K562 (cell line): ENCODE results near the gene EFCAB7. TPM values are rescaled to one million over a fixed set of nuclear protein-coding genes. Genes with fewer than 3 reads are reported as not detected.

Experiments used
- ATAC-seq: fragments of 200-7000 bp; cut with Tn5 transposase; 3 replicates; pipeline ENCODE4 v1.9.1; 2020; ENCODE audit warnings: moderate library complexity
- BruUV-seq: library from RNA; stranded (reverse); fragments of 400-500 nt; replicated peaks from 2 replicates; lab custom pipeline; 2021; lab: Mats Ljungman, UMichigan
- CTCF ChIA-PET: fragments of 300-600 bp; formaldehyde crosslinking; extraction: SDS; loops from one replicate; lab custom pipeline; 2021; ENCODE audit warnings: low intra/inter-chr PET ratio; lab: Yijun Ruan, JAX
- POLR2A ChIA-PET: fragments of 300-600, 350-650 bp; sonication (Branson Sonifier 250); formaldehyde crosslinking; extraction: SDS; loops from one replicate; lab custom pipeline; 2021; ENCODE audit warnings: antibody characterized with exemption, inconsistent platforms; lab: Yijun Ruan, JAX
- DNase-seq, 4 experiments: peaks; one replicate each; pipeline versions ENCODE4 v3.0.0 to v3.0.0-alpha.2; 2011 to 2018; ENCODE audit warnings: low spot score in 3 of 4, mixed read lengths in 3 of 4; ENCODE audit errors: extremely low read depth in 1 of 4
- FAIRE-seq: peaks from 2 replicates; lab custom pipeline; 2011; peaks lifted over from hg19 to GRCh38; lab: Jason Lieb, UNC
- H2AFZ ChIP-seq: 2 replicates; pipeline ENCODE4 v1.6.0; 2011; ENCODE audit warnings: low read depth, low read length, control low read depth, inconsistent platforms
- H3K27ac ChIP-seq: fragments of 200-600 bp; 3 replicates; pipeline ENCODE4 v1.8.0; 2011; ENCODE audit warnings: low read depth, mild to moderate bottlenecking, control low read depth, inconsistent platforms, low read length, moderate library complexity, mixed read lengths; ENCODE audit errors: extremely low read depth
- H3K27me3 ChIP-seq, 2 experiments: fragments of 300-600 bp in 1 of 2; 2 replicates in 1 of 2; 3 replicates in 1 of 2; pipeline versions ENCODE4 v1.6.0 to v1.8.0; 2011; ENCODE audit warnings: inconsistent platforms in 2 of 2, low read length in 2 of 2, mild to moderate bottlenecking in 1 of 2, mixed read lengths in 1 of 2, moderate library complexity in 1 of 2; ENCODE audit not compliant: control insufficient read depth in 2 of 2, insufficient read depth in 2 of 2
- H3K36me3 ChIP-seq: fragments of 300-600 bp; 3 replicates; pipeline ENCODE4 v1.8.0; 2011; ENCODE audit warnings: mild to moderate bottlenecking, low read length, inconsistent platforms; ENCODE audit not compliant: control insufficient read depth, insufficient read depth
- H3K4me1 ChIP-seq, 2 experiments: fragments of 200-600 bp in 1 of 2; replicated peaks in 1 of 2; 2 replicates in 1 of 2; 3 replicates in 1 of 2; pipeline versions ENCODE4 v1.5.1 to v1.8.0; 2011; ENCODE audit warnings: inconsistent platforms in 2 of 2, low read length in 2 of 2, mild to moderate bottlenecking in 1 of 2, mixed read lengths in 1 of 2, moderate library complexity in 1 of 2; ENCODE audit not compliant: control insufficient read depth in 2 of 2, insufficient read depth in 2 of 2
- H3K4me2 ChIP-seq: 2 replicates; pipeline ENCODE4 v1.6.1; 2011; ENCODE audit warnings: low read length, control low read depth, inconsistent platforms, mixed read lengths; ENCODE audit not compliant: insufficient read depth
- H3K4me3 ChIP-seq: fragments of 200-600 bp; sonication (generic), shearing (Covaris generic); 2 replicates; pipeline ENCODE4 v1.5.1; 2016; ENCODE audit warnings: control low read depth, inconsistent platforms
- H3K79me2 ChIP-seq: fragments of 200-600 bp; 3 replicates; pipeline ENCODE4 v1.8.0; 2011; ENCODE audit warnings: low read length, inconsistent platforms; ENCODE audit not compliant: control insufficient read depth, insufficient read depth
- H3K9ac ChIP-seq, 2 experiments: 2 replicates each; pipeline versions ENCODE4 v1.6.0 to v1.6.1; 2011; ENCODE audit warnings: low read depth in 2 of 2, low read length in 2 of 2, control low read depth in 1 of 2, inconsistent platforms in 1 of 2, mild to moderate bottlenecking in 1 of 2, mixed read lengths in 1 of 2; ENCODE audit not compliant: insufficient read depth in 1 of 2
- H3K9me1 ChIP-seq: one replicate; pipeline ENCODE4 v1.6.0; 2011; ENCODE audit warnings: inconsistent platforms, mild to moderate bottlenecking, low read length, moderate library complexity; ENCODE audit not compliant: control insufficient read depth, insufficient read depth
- H3K9me3 ChIP-seq: replicated peaks from 2 replicates; pipeline ENCODE4 v1.5.1; 2011; ENCODE audit warnings: low read depth, low read length, inconsistent platforms; ENCODE audit not compliant: control insufficient read depth, insufficient read depth
- H4K20me1 ChIP-seq: replicated peaks from 2 replicates; pipeline ENCODE4 v1.6.1; 2011; ENCODE audit warnings: low read length, inconsistent platforms, mixed read lengths; ENCODE audit not compliant: control insufficient read depth, insufficient read depth
- CTCF ChIP-seq, 3 experiments: IDR thresholded peaks in 2 of 3; conservative IDR thresholded peaks in 1 of 3; 2 replicates each; pipeline ENCODE4 v1.5.1; 2011 to 2012; ENCODE audit warnings: low read length in 3 of 3, mild to moderate bottlenecking in 3 of 3, control low read depth in 2 of 3, improper control_type of control experiment in 1 of 3, inconsistent platforms in 1 of 3, low read depth in 1 of 3, mixed read lengths in 1 of 3, moderate library complexity in 1 of 3; ENCODE audit not compliant: insufficient read depth in 2 of 3
- DEAF1 ChIP-seq: fragments of 450-650 bp; formaldehyde crosslinking; IDR thresholded peaks from 2 replicates; pipeline ENCODE4 v1.4.0; 2020; ENCODE audit warnings: mild to moderate bottlenecking, moderate library complexity
- FOXK2 ChIP-seq, 2 experiments: fragments of 450-650 bp; IDR thresholded peaks in 1 of 2; conservative IDR thresholded peaks in 1 of 2; 2 replicates each; pipeline ENCODE4 v1.6.1; 2016; ENCODE audit warnings: low read depth in 2 of 2, mild to moderate bottlenecking in 1 of 2
- KAT2B ChIP-seq: IDR thresholded peaks from one replicate; pipeline ENCODE4 v1.6.1; 2012; ENCODE audit warnings: low read depth, mild to moderate bottlenecking, control low read depth, inconsistent platforms, low read length, moderate library complexity
- LCOR ChIP-seq: sonication (generic); formaldehyde crosslinking; IDR thresholded peaks from 2 replicates; pipeline ENCODE4 v1.8.0; 2022; ENCODE audit warnings: mild to moderate bottlenecking, missing genetic modification reagents
- RAD21 ChIP-seq, 2 experiments: fragments of 250-450 bp in 1 of 2; fragments of 450-650 bp in 1 of 2; sonication (Bioruptor Pico) in 1 of 2; formaldehyde crosslinking in 1 of 2; IDR thresholded peaks in 1 of 2; conservative IDR thresholded peaks in 1 of 2; 2 replicates each; pipeline versions ENCODE4 v1.4.0 to v1.8.0; 2020 to 2022; ENCODE audit warnings: mild to moderate bottlenecking in 2 of 2, moderate library complexity in 1 of 2
- REST ChIP-seq, 2 experiments: fragments of 450-650 bp; formaldehyde crosslinking in 1 of 2; IDR thresholded peaks; 2 replicates each; pipeline versions ENCODE4 v1.4.0 to v1.6.1; 2014 to 2020; ENCODE audit warnings: mild to moderate bottlenecking in 2 of 2, borderline replicate concordance in 1 of 2, low read depth in 1 of 2
- WGBS: fragments of 100-300 bp; shearing (Covaris generic); methylation state at CpG from one replicate; pipeline ENCODE4 v1.1.6; 2016; ENCODE audit warnings: low coverage, mixed read lengths; ENCODE audit not compliant: insufficient coverage; ENCODE audit errors: missing lambda C conversion rate; 5-methylcytosine and 5-hydroxymethylcytosine counted together
- in situ Hi-C: fragments of 300-500 bp; cut with MboI; formaldehyde crosslinking; loops from 4 replicates; pipeline ENCODE4 v1.15.0; 2018; ENCODE audit warnings: inconsistent platforms, mixed read lengths
- intact Hi-C: fragments of 100-400 bp; cut with micrococcal nuclease; formaldehyde crosslinking; loops from 2 replicates; pipeline ENCODE4 v1.14.2; 2022
- polyA plus RNA-seq, 8 experiments: library from polyadenylated mRNA; depleted of rRNA in 4 of 8; stranded (reverse) in 5 of 8; unstranded in 3 of 8; fragments of >200 nt; fragmentation: Nextera tagmentation in 2 of 8; fragmentation: Illumina TruSeq in 1 of 8; extraction: Ambion mirVana in 2 of 8; extraction: Trizol in 1 of 8; gene quantifications; 2 replicates each; pipeline versions ENCODE4 v1.2.1 to v1.2.3, GENCODE V29; 2011 to 2014; ENCODE audit warnings: inconsistent platforms in 1 of 8, missing spikeins in 1 of 8
- total RNA-seq, 7 experiments: library from RNA; depleted of rRNA in 6 of 7; stranded (reverse); fragments of >200 nt in 6 of 7; fragmentation: Illumina TruSeq in 2 of 7; extraction: Trizol in 2 of 7; gene quantifications; 2 replicates each; pipeline versions ENCODE4 v1.2.1 to v1.2.3, GENCODE V29; 2011 to 2021; ENCODE audit warnings: low replicate concordance in 1 of 7

The EFCAB7 gene
- total and polyA plus RNA-seq, 9 of the 15 experiments (the other 6 are each of a cell fraction or from before 2014, with no cell fraction given) = 3.2 to 7.6 (median 5.7) TPM

- ChIA-PET CTCF (interaction anchor here (1.1 to 1.6 kb wide), 2 partner anchors 627 to 630 kb away, joined by 3 to 11 read pairs; no protein-coding TSS in a partner anchor), POLR2A (interaction anchor here (0.6 kb wide), 2 partner anchors 21 to 109 kb away, joined by 3 read pairs; no protein-coding TSS in a partner anchor)
- no peak overlapping the region for H3K27ac ChIP-seq
- H4K20me1 ChIP-seq = no peaks in the 10 kb centered on the region
- H3K9me1 ChIP-seq = no peaks in the 10 kb centered on the region
- no peaks in the 10 kb centered on the region for H3K9me3 ChIP-seq
- no peak overlapping the region for H3K4me2 ChIP-seq
- H2AFZ ChIP-seq = no peak overlapping the region
- H3K4me1 ChIP-seq = no peaks in the 10 kb centered on the region
- H3K9ac ChIP-seq = no peak overlapping the region
- 2% methylated on average over 5 of the region's 6 CpGs for WGBS
- intact Hi-C loops (loop anchor here (1.0 to 2.0 kb wide), 2 partner anchors 521 to 631 kb away; no protein-coding TSS in a partner anchor), in situ Hi-C loops (loop anchor here (5.0 kb wide), 1 partner anchor 626 kb away; no protein-coding TSS in a partner anchor)
- H3K27me3 ChIP-seq = peaks cover 2 to 10% of the 10 kb centered on the region in 2 experiments; a peak in 2 of 5 replicates
- no TSS peak for BruUV-seq
- ATAC-seq (peak; percentile 80), DNase-seq (peak; percentile 61 to 73 (median 70)), FAIRE-seq (peak; percentile 95)
- no peaks in the 10 kb centered on the region for H3K36me3 ChIP-seq
- no peaks in the 10 kb centered on the region for H3K79me2 ChIP-seq
- H3K4me3 ChIP-seq = no peak overlapping the region
- no peak for TF ChIP-seq KAT2B
- peak; percentile 54 to 80 (median 61); a peak in 5 of 6 replicates for TF ChIP-seq CTCF (IDR thresholded peaks at IDR 0.05 in 2 of 3, conservative IDR thresholded peaks at IDR 0.05 in 1 of 3; ENCODE audit: insufficient read depth in 2 of 3, low read depth in 1 of 3, low read length in 3 of 3)
- TF ChIP-seq RAD21 (CRISPR knock-in tag; conservative IDR thresholded peaks at IDR 0.05 in 1 of 2, IDR thresholded peaks at IDR 0.05 in 1 of 2) = peak; percentile 70 to 79
- TF ChIP-seq FOXK2 (conservative IDR thresholded peaks at IDR 0.05 in 1 of 2, IDR thresholded peaks at IDR 0.05 in 1 of 2; ENCODE audit: low read depth in 2 of 2) = 0 out of 4 replicates have a peak, but pooled peaks of 1 of the 2 experiments have one; percentile 17
- TF ChIP-seq LCOR (CRISPR knock-in tag) = no peak
- TF ChIP-seq DEAF1 (CRISPR knock-in tag) = peak; percentile 59
- TF ChIP-seq REST (IDR thresholded peaks at IDR 0.05; ENCODE audit: borderline replicate concordance) = peak; percentile 60; the same call in 1 of the 2 replicates
- TF ChIP-seq REST (CRISPR knock-in tag; IDR thresholded peaks at IDR 0.05; ENCODE audit: low read depth) = no peak
Observed at GRCh38 chr1:63615768-63616420, 92.6 kb downstream of the EFCAB7 start.
